ENCODE data around the gene PTPRN2.

DNA sequence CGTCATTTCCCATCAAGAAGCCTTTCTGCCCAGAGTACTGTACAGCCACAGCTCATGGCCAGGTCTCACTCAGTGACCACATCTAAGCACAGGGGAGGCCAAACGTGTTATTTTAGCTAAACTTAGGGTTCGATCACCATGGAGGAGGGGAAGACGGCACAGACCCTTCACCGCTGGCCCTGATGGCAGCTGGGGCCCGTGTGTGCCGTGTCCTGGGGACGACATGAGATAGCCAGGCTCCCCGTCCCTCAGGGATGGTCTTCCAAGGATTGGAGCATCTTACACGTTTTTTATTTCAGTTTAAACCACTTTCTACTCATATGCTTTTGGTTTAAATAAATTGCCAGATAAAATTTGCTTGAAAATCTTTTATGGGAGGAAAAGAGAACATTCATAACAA, 737.9 kb downstream of the PTPRN2 start:
- TF ChIP-seq, protein P1, sequence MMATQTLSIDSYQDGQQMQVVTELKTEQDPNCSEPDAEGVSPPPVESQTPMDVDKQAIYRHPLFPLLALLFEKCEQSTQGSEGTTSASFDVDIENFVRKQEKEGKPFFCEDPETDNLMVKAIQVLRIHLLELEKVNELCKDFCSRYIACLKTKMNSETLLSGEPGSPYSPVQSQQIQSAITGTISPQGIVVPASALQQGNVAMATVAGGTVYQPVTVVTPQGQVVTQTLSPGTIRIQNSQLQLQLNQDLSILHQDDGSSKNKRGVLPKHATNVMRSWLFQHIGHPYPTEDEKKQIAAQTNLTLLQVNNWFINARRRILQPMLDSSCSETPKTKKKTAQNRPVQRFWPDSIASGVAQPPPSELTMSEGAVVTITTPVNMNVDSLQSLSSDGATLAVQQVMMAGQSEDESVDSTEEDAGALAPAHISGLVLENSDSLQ (IDR thresholded peaks at IDR 0.05) = no peak
- TF ChIP-seq FOXM1 (IDR thresholded peaks at IDR 0.05; ENCODE audit: borderline replicate concordance) = no peak
- TF ChIP-seq NFRKB (IDR thresholded peaks at IDR 0.05) = no peak
- TF ChIP-seq LEF1 (IDR thresholded peaks at IDR 0.05; ENCODE audit: borderline replicate concordance) = no peak
- no peak for TF ChIP-seq FOXA1 (IDR thresholded peaks at IDR 0.05)
- no peak for TF ChIP-seq BHLHE40 (IDR thresholded peaks at IDR 0.05; ENCODE audit: borderline replicate concordance)
- TF ChIP-seq FOXK2 (IDR thresholded peaks at IDR 0.05) = no peak
- TF ChIP-seq SUZ12 (IDR thresholded peaks at IDR 0.05) = no peak
- no peak for TF ChIP-seq SP1 (IDR thresholded peaks at IDR 0.05)
- no peak for TF ChIP-seq HDGF (IDR thresholded peaks at IDR 0.05; ENCODE audit: borderline replicate concordance)
